ENCODE data around the gene HLA-DMA.

HLA-DMA gene

GRCh38 chr6:32976334-32977069 is 23.6 kb upstream of the HLA-DMA start:
- DNase-seq: no peak
- in situ Hi-C loops (cut with HindIII; ENCODE audit: low pct_ligation_motif_present, low pct_unique_long_range_greater_than_20kb, low sequenced_read_pairs): no loop called here

GRCh38 chr6:32975886-32976285 is 23.0 kb upstream of the HLA-DMA start:
- no peak for DNase-seq
- in situ Hi-C loops (cut with HindIII; ENCODE audit: low pct_ligation_motif_present, low pct_unique_long_range_greater_than_20kb, low sequenced_read_pairs): no loop called here

- in situ Hi-C loops (cut with HindIII; ENCODE audit: low pct_ligation_motif_present, low pct_unique_long_range_greater_than_20kb, low sequenced_read_pairs): no loop called here
- DNase-seq: no peak
These were observed 21.8 kb upstream of the HLA-DMA start for GRCh38 chr6:32974541-32975308.

- DNase-seq: peak; percentile 39
- in situ Hi-C loops (cut with HindIII; ENCODE audit: low pct_ligation_motif_present, low pct_unique_long_range_greater_than_20kb, low sequenced_read_pairs): no loop called here
These were observed 21.1 kb upstream of the HLA-DMA start for GRCh38 chr6:32974016-32974333.

GRCh38 chr6:32973144-32974015 is 20.5 kb upstream of the HLA-DMA start:
- peak; percentile 23 for DNase-seq
- in situ Hi-C loops (cut with HindIII; ENCODE audit: low pct_ligation_motif_present, low pct_unique_long_range_greater_than_20kb, low sequenced_read_pairs): no loop called here

GRCh38 chr6:32972353-32973143 is 19.7 kb upstream of the HLA-DMA start:
- in situ Hi-C loops (cut with HindIII; ENCODE audit: low pct_ligation_motif_present, low pct_unique_long_range_greater_than_20kb, low sequenced_read_pairs): no loop called here
- no peak for DNase-seq

GRCh38 chr6:32971581-32972352 is 18.9 kb upstream of the HLA-DMA start:
- DNase-seq: peak; percentile 99
- in situ Hi-C loops (cut with HindIII; ENCODE audit: low pct_ligation_motif_present, low pct_unique_long_range_greater_than_20kb, low sequenced_read_pairs): no loop called here

GRCh38 chr6:32971242-32971580 is 18.3 kb upstream of the HLA-DMA start:
- DNase-seq: no peak
- in situ Hi-C loops (cut with HindIII; ENCODE audit: low pct_ligation_motif_present, low pct_unique_long_range_greater_than_20kb, low sequenced_read_pairs): no loop called here

GRCh38 chr6:32970413-32971241 is 17.7 kb upstream of the HLA-DMA start:
- in situ Hi-C loops (cut with HindIII; ENCODE audit: low pct_ligation_motif_present, low pct_unique_long_range_greater_than_20kb, low sequenced_read_pairs): no loop called here

GRCh38 chr6:32969685-32970412 is 17.0 kb upstream of the HLA-DMA start:
- peak; percentile 73 for DNase-seq
- in situ Hi-C loops (cut with HindIII; ENCODE audit: low pct_ligation_motif_present, low pct_unique_long_range_greater_than_20kb, low sequenced_read_pairs): no loop called here

More at GRCh38 chr6:32970413-32971241, 17.7 kb upstream of the HLA-DMA start:
- DNase-seq: peak; percentile 76

GRCh38 chr6:32968867-32969684 is 16.2 kb upstream of the HLA-DMA start:
- in situ Hi-C loops (cut with HindIII; ENCODE audit: low pct_ligation_motif_present, low pct_unique_long_range_greater_than_20kb, low sequenced_read_pairs): no loop called here
- peak; percentile 84 for DNase-seq

- DNase-seq: peak; percentile 95
- in situ Hi-C loops (cut with HindIII; ENCODE audit: low pct_ligation_motif_present, low pct_unique_long_range_greater_than_20kb, low sequenced_read_pairs): no loop called here
These were observed 15.4 kb upstream of the HLA-DMA start, which contains the start of gene BRD2 for GRCh38 chr6:32968093-32968866. Gene BRD2, plus strand, starts transcription at chr6:32968594. Its CDS starts 4,305 bp downstream, at chr6:32972899.

GRCh38 chr6:32967151-32968091 is 14.5 kb upstream of the HLA-DMA start:
- in situ Hi-C loops (cut with HindIII; ENCODE audit: low pct_ligation_motif_present, low pct_unique_long_range_greater_than_20kb, low sequenced_read_pairs): no loop called here
- DNase-seq: peak; percentile 79

- no peak for DNase-seq
- in situ Hi-C loops (cut with HindIII; ENCODE audit: low pct_ligation_motif_present, low pct_unique_long_range_greater_than_20kb, low sequenced_read_pairs): no loop called here
These were observed 11.9 kb upstream of the HLA-DMA start for GRCh38 chr6:32964776-32965175.
